ENCODE results near the gene DDAH2.

The DDAH2 gene

DNA sequence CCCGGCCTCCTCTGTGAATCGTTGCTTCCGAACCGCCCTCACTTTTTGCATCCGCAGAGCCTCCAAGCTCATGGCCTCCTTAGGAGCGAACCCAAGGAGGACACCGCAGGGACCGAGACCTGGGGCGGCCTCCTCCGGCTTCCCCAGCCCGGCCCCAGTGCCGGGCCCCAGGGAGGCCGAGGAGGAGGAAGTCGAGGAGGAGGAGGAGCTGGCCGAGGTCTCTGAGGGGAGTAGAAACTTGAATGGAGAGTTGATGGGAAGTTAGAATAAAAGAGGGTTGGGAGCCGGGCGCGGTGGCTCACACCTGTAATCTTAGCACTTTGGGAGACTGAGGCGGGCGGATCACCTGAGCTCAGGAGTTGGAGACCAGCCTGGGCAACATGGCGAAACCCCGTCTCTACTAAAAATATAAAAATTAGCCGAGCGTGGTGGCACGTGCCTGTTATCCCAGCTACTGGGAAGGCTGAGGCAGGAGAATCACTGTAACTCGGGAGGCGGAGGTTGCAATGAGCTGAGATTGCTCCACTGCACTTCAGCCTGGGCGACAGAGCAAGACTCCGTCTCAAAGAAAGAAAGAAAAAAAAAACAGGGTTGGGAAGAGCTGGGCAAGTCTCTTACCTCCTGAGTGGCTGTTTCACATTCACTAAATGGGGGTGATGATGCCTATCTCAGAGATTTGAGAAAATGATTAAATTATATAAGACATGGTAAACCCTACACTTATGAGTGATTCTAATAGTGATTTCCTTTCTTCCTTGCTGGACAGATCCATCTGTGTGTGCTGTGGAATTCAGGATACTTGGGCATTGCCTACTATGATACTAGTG, 11.5 kb upstream of the DDAH2 start:
- H3K27ac ChIP-seq, result no peak overlapping the region
- no peaks in the 10 kb centered on the region for H3K27me3 ChIP-seq (ENCODE audit: control insufficient read depth, insufficient read depth, low read length)
- TF ChIP-seq, protein P1, sequence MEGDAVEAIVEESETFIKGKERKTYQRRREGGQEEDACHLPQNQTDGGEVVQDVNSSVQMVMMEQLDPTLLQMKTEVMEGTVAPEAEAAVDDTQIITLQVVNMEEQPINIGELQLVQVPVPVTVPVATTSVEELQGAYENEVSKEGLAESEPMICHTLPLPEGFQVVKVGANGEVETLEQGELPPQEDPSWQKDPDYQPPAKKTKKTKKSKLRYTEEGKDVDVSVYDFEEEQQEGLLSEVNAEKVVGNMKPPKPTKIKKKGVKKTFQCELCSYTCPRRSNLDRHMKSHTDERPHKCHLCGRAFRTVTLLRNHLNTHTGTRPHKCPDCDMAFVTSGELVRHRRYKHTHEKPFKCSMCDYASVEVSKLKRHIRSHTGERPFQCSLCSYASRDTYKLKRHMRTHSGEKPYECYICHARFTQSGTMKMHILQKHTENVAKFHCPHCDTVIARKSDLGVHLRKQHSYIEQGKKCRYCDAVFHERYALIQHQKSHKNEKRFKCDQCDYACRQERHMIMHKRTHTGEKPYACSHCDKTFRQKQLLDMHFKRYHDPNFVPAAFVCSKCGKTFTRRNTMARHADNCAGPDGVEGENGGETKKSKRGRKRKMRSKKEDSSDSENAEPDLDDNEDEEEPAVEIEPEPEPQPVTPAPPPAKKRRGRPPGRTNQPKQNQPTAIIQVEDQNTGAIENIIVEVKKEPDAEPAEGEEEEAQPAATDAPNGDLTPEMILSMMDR (IDR thresholded peaks at IDR 0.05), result no peak
- H3K4me3 ChIP-seq (ENCODE audit: low read depth, low read length), result peak overlapping the region; percentile 91
- H3K4me2 ChIP-seq (ENCODE audit: low read length), result peak overlapping the region; percentile 96
- H3K36me3 ChIP-seq (ENCODE audit: control insufficient read depth, insufficient read depth, low read length), result no peaks in the 10 kb centered on the region
- H3K79me2 ChIP-seq, result no peaks in the 10 kb centered on the region
- no peak overlapping the region for H3K9ac ChIP-seq
- peaks cover 4% of the 10 kb centered on the region for H3K4me1 ChIP-seq
- H3K9me3 ChIP-seq (ENCODE audit: control insufficient read depth, low read length), result no peaks in the 10 kb centered on the region
- peak overlapping the region; percentile 91 for H2AFZ ChIP-seq

DNA sequence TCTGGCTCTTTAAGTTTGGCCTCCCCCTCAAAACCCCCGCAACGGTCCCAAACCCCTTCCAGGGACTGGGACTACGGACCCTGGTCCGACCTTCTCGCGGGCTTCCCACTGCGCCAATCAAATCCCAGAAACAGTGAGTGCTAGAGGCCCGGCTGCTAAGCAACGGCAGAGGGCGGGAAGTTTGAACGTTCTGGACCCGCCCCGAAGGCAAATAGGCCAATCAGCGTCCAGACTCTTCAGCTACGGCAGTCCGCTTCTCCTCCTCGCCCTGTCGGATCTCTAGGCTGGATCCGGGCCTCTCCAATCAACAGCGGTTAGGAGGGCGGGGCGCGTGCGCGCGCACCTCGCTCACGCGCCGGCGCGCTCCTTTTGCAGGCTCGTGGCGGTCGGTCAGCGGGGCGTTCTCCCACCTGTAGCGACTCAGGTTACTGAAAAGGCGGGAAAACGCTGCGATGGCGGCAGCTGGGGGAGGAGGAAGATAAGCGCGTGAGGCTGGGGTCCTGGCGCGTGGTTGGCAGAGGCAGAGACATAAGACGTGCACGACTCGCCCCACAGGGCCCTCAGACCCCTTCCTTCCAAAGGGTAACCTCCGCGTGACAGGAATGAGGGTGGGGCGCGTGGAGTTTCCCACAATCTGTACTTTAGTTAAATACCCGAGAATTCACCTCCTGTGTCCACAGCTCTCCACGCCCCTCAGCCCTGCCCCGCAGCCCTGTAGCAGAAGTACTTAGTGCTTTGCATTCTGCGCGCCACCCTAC, 10.7 kb upstream of the DDAH2 start, which contains the start of gene MSH5:
MSH5 (plus strand) TSS at position 367 of the 758 bp plus-strand sequence. CDS start 462 bp downstream, outside the sequence.
- Histone ChIP-seq H3K79me2 (no peaks in the 10 kb centered on the region), H3K4me1 (peaks cover 4% of the 10 kb centered on the region), H3K27me3 (ENCODE audit: control insufficient read depth, insufficient read depth, low read length) (no peaks in the 10 kb centered on the region), H3K27ac (no peak within 1 kb of the TSS), H3K4me2 (ENCODE audit: low read length) (peak within 1 kb of the TSS; percentile 96), H3K36me3 (ENCODE audit: control insufficient read depth, insufficient read depth, low read length) (no peaks in the 10 kb centered on the region), H3K9ac (no peak within 1 kb of the TSS), H3K9me3 (ENCODE audit: control insufficient read depth, low read length) (no peaks in the 10 kb centered on the region), H3K4me3 (ENCODE audit: low read depth, low read length) (peak within 1 kb of the TSS; percentile 91), H2AFZ (peak within 1 kb of the TSS; percentile 91)
- TF ChIP-seq, protein P1 (IDR thresholded peaks at IDR 0.05), result no peak

DNA sequence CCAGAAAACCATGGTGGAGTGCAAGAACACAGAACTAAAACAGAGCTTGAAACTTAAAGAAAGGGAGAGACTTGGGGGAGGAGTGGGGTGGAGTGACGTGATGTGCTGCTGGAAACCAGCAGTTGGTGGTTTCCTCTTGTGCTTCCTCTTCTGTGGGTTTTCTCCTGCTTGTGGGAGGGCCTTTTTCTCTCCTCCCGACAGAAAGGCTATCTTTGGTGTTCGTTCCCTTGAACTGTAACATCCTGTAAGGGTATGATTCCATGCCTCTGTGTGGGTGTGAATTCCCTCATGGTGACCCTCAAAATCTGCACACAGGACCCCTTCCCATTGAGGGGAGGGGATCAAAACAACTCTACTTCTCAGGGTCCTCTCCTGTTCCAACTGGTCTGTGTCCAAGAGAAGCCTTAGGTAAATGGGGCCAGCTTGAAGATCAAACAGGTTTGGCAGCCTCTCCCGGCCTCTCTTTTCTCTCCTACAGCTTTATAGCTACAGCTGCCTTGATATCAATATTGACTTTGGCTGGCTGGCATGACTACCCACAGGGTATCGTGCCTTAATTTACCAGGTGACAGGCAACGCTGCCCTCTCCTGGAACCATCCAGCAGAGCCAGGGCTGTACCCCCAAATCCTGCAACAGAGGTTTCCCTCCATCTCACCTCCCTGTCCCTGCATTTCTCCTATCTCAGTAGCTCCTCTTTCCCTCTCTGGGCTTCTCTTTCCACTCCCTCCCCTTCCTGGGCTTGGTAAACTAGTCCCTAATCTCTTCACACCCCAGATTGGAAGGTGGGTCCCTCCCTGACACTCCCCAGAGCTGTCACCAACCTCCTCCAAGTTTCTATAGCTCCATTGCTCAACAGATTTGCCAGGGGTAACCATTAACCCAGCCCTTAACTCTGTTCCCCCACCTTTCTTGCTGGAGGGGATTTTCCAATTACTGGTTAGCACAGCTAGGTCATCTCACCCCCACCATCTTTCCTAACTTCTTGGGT, 9.2 kb upstream of the DDAH2 start:
- H3K4me1 ChIP-seq, result peaks cover 9% of the 10 kb centered on the region
- no peak overlapping the region for H3K9ac ChIP-seq
- peak overlapping the region; percentile 8 for H3K4me2 ChIP-seq (ENCODE audit: low read length)
- H3K4me3 ChIP-seq (ENCODE audit: low read depth, low read length), result no peak overlapping the region
- peak overlapping the region; percentile 38 for H2AFZ ChIP-seq
- H3K9me3 ChIP-seq (ENCODE audit: control insufficient read depth, low read length), result no peaks in the 10 kb centered on the region
- no peaks in the 10 kb centered on the region for H3K27me3 ChIP-seq (ENCODE audit: control insufficient read depth, insufficient read depth, low read length)
- no peaks in the 10 kb centered on the region for H3K79me2 ChIP-seq
- H3K27ac ChIP-seq, result peak overlapping the region; percentile 54
- TF ChIP-seq, protein P1 (IDR thresholded peaks at IDR 0.05), result no peak
- no peaks in the 10 kb centered on the region for H3K36me3 ChIP-seq (ENCODE audit: control insufficient read depth, insufficient read depth, low read length)

DNA sequence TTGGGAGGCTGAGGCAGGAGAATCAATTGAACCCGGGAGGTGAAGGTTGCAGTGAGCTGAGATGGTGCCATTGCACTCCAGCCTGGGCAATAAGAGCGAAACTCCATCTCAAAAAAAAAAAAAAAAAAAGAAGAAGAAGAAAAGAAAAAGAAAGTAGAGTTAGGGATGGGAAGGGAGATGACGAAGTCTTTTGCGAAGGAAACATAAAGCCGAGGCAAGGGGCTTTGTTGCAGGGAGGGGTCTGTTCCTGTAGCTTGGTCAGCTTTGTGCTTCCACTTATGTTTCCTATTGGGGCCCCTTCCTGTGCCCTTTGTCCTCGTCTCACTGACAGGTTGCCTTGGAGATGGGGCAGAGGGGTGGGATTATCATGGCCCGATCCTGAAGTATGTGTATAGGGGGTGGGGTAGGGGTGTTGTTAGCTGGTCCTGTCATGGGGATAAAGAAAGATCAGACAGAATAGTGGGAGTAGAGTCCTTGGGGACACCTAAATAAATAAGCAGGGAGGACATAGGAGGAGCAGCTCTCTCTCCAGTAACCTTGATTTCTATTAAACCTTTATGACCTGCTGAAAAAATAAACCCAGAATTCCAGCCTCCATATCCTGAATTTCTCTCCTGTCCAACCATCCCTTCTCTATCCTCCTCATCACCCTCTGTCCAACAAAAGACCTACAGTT, 8.4 kb upstream of the DDAH2 start:
- Histone ChIP-seq H3K9ac (no peak overlapping the region), H3K27me3 (ENCODE audit: control insufficient read depth, insufficient read depth, low read length) (no peaks in the 10 kb centered on the region), H3K9me3 (ENCODE audit: control insufficient read depth, low read length) (no peaks in the 10 kb centered on the region), H3K4me2 (ENCODE audit: low read length) (peak overlapping the region; percentile 8), H3K36me3 (ENCODE audit: control insufficient read depth, insufficient read depth, low read length) (no peaks in the 10 kb centered on the region), H3K4me1 (peaks cover 9% of the 10 kb centered on the region), H2AFZ (peak overlapping the region; percentile 92), H3K4me3 (ENCODE audit: low read depth, low read length) (no peak overlapping the region), H3K79me2 (no peaks in the 10 kb centered on the region), H3K27ac (peak overlapping the region; percentile 84)
- TF ChIP-seq, protein P1 (IDR thresholded peaks at IDR 0.05), result no peak
